Stomach (tissue), 4 donors: ENCODE measurements around the gene CREBBP.

Experiments
- EP300 ChIP-seq: sonication (generic); formaldehyde crosslinking; IDR thresholded peaks from one replicate; pipeline ENCODE4 v1.6.1; 2017; ENCODE audit warnings: antibody characterized with exemption
- POLR2A ChIP-seq, 4 donors: fragments of 450-650 bp; IDR thresholded peaks; one replicate each; pipeline ENCODE4 v1.6.1; 2016; ENCODE audit warnings: antibody characterized with exemption in 4 of 4, control low read depth in 2 of 4, mild to moderate bottlenecking in 1 of 4, moderate library complexity in 1 of 4
- POLR2AphosphoS5 ChIP-seq, 3 donors: sonication (generic); formaldehyde crosslinking; IDR thresholded peaks; one replicate each; pipeline ENCODE4 v1.6.1; 2016; ENCODE audit warnings: antibody characterized with exemption in 3 of 3
- TF ChIP-seq, protein P1 (sequence below), 7 experiments: fragments of 450-650 bp in 4 of 7; fragments of 200-600 bp in 3 of 7; sonication (generic) in 3 of 7; IDR thresholded peaks; one replicate each; pipeline ENCODE4 v1.5.1; 2016 to 2019; ENCODE audit warnings: antibody characterized with exemption in 7 of 7, control low read depth in 2 of 7, mild to moderate bottlenecking in 1 of 7

DNA sequence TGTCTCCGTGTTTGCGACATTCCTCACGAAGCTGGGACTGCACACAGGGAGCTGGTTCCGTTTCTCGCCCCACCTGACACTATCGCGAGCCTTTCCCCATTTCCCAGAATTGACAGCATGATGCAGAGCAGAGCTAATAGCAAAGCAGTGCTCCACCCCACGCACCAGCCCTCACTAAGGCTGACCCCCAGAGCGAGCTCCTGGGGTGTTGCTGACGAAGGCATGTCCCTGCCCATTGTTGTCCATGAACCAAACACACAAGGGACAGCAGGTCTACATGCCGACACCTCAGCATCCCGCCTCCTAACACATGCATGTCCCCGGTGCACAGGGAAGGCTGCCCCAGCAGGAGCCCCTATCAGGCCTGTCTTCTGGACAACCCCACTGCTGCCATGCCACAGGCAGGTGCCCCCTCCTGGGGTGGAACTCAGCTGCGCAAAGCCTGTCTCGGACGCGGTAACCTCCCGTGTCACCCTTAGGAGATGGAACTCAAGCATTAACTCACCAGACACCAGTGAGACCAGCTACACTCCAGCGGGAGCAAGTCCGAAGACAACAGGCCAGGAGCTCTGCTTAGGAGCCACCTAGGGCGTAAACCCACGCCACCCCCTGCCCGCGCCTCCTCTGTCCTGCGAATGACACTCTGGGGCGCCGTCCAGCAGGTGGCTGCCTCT lies 146.3 kb downstream of the CREBBP start:
- TF ChIP-seq, protein P1, sequence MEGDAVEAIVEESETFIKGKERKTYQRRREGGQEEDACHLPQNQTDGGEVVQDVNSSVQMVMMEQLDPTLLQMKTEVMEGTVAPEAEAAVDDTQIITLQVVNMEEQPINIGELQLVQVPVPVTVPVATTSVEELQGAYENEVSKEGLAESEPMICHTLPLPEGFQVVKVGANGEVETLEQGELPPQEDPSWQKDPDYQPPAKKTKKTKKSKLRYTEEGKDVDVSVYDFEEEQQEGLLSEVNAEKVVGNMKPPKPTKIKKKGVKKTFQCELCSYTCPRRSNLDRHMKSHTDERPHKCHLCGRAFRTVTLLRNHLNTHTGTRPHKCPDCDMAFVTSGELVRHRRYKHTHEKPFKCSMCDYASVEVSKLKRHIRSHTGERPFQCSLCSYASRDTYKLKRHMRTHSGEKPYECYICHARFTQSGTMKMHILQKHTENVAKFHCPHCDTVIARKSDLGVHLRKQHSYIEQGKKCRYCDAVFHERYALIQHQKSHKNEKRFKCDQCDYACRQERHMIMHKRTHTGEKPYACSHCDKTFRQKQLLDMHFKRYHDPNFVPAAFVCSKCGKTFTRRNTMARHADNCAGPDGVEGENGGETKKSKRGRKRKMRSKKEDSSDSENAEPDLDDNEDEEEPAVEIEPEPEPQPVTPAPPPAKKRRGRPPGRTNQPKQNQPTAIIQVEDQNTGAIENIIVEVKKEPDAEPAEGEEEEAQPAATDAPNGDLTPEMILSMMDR (IDR thresholded peaks at IDR 0.05) = no peak
- TF ChIP-seq POLR2A (IDR thresholded peaks at IDR 0.05) (no peak), POLR2AphosphoS5 (IDR thresholded peaks at IDR 0.05) (no peak), EP300 (no peak)
